RWPE1 (cell line): ENCODE data around the gene USO1.
"Not testable (repeated sequence)": the region's sequence is repeated elsewhere in the genome, so short reads cannot be mapped to it uniquely, and the experiment has no call there.

Source experiments
- CTCF ChIA-PET: fragments of 350-600 bp; sonication (Branson Sonifier 250); formaldehyde crosslinking; extraction: SDS; loops from one replicate; lab custom pipeline; 2021; lab: Yijun Ruan, JAX
- POLR2A ChIA-PET: fragments of 400-600 bp; formaldehyde crosslinking; extraction: SDS; loops from one replicate; lab custom pipeline; 2020; ENCODE audit warnings: antibody characterized with exemption; ENCODE audit not compliant: low non-redundant PET; lab: Yijun Ruan, JAX
- DNase-seq: peaks from one replicate; pipeline ENCODE4 v3.0.0; 2012; ENCODE audit warnings: low spot score
- H3K27ac ChIP-seq: fragments of 450-650 bp; 2 replicates; pipeline ENCODE4 v1.5.1; 2017
- CTCF ChIP-seq: fragments of 450-650 bp; conservative IDR thresholded peaks from 2 replicates; pipeline ENCODE4 v1.5.1; 2017; ENCODE audit warnings: low read depth, mild to moderate bottlenecking

The USO1 gene

DNA sequence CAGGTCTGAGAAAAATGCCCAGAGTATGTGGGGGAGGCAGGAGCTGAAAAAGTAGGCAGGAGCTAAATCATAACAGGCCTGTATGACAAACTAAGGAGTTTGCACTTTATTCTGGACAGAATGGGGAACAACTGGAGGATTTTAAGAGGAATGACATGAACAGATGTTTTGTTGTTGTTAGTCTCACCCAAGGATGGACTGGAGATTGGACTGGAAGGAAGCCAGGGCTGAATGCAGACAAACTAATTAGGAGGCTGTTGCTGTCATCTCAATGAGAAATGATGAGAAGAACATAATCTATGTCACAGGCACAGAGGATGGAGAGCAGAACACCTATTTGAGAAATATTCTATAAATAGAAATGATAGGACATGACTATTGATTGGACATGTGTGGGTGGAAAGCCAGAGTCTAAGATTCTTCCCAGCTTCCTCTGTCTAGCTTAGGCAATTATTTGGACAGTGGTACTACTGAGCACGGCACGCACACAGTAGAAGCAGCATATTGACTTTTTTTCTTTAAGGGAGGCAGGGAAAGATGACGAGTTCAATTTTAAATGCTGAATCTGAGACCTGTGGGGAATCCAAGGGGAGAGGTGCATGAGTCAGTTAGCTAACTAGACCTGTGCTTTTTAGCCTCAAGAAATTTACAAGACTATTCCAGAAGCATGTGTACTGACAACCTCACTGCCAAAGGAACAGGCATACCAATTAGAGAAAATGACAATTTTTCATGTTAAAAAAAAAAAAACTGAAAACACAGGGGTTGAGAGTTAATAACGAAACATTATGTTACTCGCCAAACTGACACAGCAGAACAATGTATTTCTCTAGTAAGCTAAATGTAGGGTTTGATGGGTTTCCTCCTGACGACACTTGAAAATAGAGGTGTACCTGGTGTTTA is 963 bp upstream of the USO1 start:
- no peak for TF ChIP-seq CTCF
- peak overlapping the region; percentile 91 for H3K27ac ChIP-seq
- CTCF ChIA-PET: interaction anchor here (0.5 to 1.6 kb wide), 16 partner anchors 8 to 1385 kb away, joined by 3 to 10 read pairs (median 3); no protein-coding TSS in a partner anchor
- POLR2A ChIA-PET: interaction anchor here (0.7 to 0.8 kb wide), 2 partner anchors 41 to 132 kb away, joined by 3 read pairs; no protein-coding TSS in a partner anchor
- DNase-seq: peak; percentile 22

DNA sequence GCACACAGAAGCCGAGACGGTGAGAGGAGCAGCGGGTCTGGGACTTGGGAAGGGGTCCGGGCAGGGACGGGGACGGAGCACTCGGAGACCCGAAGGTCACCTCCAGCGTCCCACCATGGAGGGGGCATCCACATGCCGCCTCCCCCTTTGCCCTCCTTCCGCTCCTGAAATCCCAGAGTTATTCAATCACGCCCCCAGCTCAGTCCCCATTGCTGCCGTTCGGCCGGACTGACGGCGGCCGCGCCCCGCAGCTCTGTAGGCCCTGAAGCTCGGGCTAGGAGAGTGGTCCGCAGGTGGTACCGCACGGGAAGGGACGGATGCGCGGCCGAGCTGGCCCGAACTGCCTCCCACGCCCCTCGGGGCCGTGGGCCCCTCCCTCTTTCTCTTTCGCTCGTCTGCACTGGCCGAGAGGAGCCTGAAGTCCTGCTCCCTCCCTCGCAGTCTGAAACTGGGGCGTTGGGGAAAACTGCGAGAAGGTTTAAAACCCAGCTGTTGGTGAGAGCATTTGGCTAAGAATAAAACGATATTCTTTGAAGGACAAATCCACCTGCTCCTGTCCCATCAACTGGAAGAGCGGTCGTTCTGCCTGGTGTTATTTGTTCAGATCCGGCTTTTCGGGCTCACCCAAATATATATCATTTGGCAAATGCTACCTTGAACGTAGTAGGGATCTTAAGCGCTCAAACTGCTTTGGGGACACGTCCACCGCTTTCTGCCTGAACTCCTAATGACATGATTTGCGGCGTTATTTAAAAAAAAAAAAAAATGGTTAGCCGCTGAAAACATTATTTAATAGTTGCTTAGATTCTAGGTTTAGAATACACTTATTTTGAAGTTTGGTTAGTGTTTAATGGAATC is 719 bp downstream of the USO1 start:
- DNase-seq: peak; percentile 62
- no peak for TF ChIP-seq CTCF
- H3K27ac ChIP-seq: peak overlapping the region; percentile 91
- ChIA-PET POLR2A (interaction anchor here (0.6 to 0.9 kb wide), 2 partner anchors 51 to 663 kb away, joined by 3 read pairs; partner anchors contain the start of gene G3BP2), CTCF (interaction anchor here (0.6 to 0.9 kb wide), 2 partner anchors 32 to 107 kb away, joined by 3 to 8 read pairs; no protein-coding TSS in a partner anchor)

DNA sequence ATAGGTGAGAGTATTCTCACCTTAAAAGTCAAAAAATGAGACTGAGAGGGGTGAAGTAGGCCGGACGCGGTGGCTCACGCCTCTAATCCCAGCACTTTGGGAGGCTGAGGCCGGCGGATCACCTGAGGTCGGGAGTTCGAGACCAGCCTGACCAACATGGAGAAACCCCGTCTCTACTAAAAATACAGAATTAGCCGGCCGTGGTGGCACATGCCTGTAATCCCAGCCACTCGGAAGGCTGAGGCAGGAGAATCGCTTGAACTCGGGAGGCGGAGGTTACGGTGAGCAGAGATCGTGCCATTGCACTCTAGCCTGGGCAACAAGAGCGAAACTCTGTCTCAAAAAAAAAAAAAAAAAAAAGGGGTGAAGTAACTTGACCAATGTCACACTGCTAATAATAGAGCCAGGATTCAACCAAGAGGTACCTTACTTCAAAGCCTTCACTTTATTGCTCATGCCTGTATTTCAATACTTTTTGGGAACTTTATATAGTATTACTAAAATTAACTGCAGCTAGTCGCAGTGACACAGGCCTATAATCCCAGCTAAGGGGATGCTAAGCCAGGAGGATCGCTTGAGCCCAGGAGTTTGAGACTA is 1.7 kb downstream of the USO1 start:
- CTCF ChIA-PET: interaction anchor here (0.6 kb wide), 2 partner anchors 68 to 74 kb away, joined by 4 read pairs; no protein-coding TSS in a partner anchor
- DNase-seq, H3K27ac ChIP-seq, POLR2A ChIA-PET: not testable (repeated sequence)

DNA sequence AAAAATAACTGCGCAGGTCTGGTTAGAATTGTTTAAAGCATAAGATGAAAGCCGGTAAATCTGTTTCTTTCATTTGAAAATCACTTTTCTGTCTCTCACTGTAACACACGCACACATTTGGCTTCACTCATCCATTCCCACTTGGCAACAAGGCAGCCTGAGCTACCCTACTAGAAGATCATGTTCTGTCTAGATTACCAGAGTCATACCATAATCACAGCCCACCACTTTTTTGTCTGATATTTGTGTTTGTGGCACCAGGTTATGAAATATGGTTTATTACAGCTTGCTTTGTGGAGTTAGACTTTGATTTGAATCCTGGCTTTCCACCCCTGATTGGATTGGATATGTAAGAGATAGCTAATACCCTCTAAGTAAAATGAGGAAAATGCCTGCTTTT is 2.2 kb downstream of the USO1 start:
- TF ChIP-seq CTCF: no peak
- no peak for DNase-seq
- CTCF ChIA-PET: interaction anchor here (0.6 kb wide), 1 partner anchor 69 kb away, joined by 4 read pairs; no protein-coding TSS in a partner anchor
- POLR2A ChIA-PET: no interaction called here
- no peak overlapping the region for H3K27ac ChIP-seq

- CTCF ChIA-PET: interaction anchor here (0.7 kb wide), 1 partner anchor 603 kb away, joined by 3 read pairs; no protein-coding TSS in a partner anchor
- POLR2A ChIA-PET: no interaction called here
- TF ChIP-seq CTCF: no peak
- no peak for DNase-seq
- H3K27ac ChIP-seq: no peak overlapping the region
Measured at GRCh38 chr4:75727073-75727472, 2.7 kb downstream of the USO1 start.

- POLR2A ChIA-PET: no interaction called here
Measured at GRCh38 chr4:75729836-75730235, 5.5 kb downstream of the USO1 start.

More at GRCh38 chr4:75729836-75730235, 5.5 kb downstream of the USO1 start:
- H3K27ac ChIP-seq: no peak overlapping the region
- CTCF ChIA-PET: interaction anchor here (0.5 to 0.6 kb wide), 2 partner anchors 22 to 775 kb away, joined by 3 read pairs; no protein-coding TSS in a partner anchor
- TF ChIP-seq CTCF: no peak
- no peak for DNase-seq
